Bronchial epithelial cell (primary cell): ENCODE data around the gene SYNGR4. TPM values are rescaled to one million over a fixed set of nuclear protein-coding genes. Genes with fewer than 3 reads are reported as not detected.

Experiments used
- DNase-seq: peaks from one replicate; pipeline ENCODE4 v3.0.0-alpha.2; 2010; ENCODE audit warnings: low read depth
- FAIRE-seq: peaks from 2 replicates; lab custom pipeline; 2011; peaks lifted over from hg19 to GRCh38; lab: Jason Lieb, UNC
- H3K27me3 ChIP-seq: 2 replicates; pipeline ENCODE4 v1.5.1; 2011; ENCODE audit warnings: low read length; ENCODE audit not compliant: control insufficient read depth, insufficient read depth
- H3K36me3 ChIP-seq: 2 replicates; pipeline ENCODE4 v1.5.1; 2011; ENCODE audit warnings: low read length; ENCODE audit not compliant: control insufficient read depth, insufficient read depth
- H3K4me3 ChIP-seq: 2 replicates; pipeline ENCODE4 v1.5.1; 2011; ENCODE audit warnings: mild to moderate bottlenecking, low read depth, low read length, control low read depth
- total RNA-seq: library from RNA; depleted of rRNA; stranded (reverse); fragments of >200 nt; gene quantifications from 2 replicates; pipeline ENCODE4 v1.2.1, GENCODE V29; 2014
- TF ChIP-seq, protein P1 (sequence below): IDR thresholded peaks from 2 replicates; pipeline ENCODE4 v1.5.1; 2011; ENCODE audit warnings: mild to moderate bottlenecking, moderate library complexity, low read length, control low read depth, inconsistent platforms; ENCODE audit not compliant: insufficient read depth, severe bottlenecking

SYNGR4 gene
- total RNA-seq, 1 donor from 2014 or later = not detected

DNA sequence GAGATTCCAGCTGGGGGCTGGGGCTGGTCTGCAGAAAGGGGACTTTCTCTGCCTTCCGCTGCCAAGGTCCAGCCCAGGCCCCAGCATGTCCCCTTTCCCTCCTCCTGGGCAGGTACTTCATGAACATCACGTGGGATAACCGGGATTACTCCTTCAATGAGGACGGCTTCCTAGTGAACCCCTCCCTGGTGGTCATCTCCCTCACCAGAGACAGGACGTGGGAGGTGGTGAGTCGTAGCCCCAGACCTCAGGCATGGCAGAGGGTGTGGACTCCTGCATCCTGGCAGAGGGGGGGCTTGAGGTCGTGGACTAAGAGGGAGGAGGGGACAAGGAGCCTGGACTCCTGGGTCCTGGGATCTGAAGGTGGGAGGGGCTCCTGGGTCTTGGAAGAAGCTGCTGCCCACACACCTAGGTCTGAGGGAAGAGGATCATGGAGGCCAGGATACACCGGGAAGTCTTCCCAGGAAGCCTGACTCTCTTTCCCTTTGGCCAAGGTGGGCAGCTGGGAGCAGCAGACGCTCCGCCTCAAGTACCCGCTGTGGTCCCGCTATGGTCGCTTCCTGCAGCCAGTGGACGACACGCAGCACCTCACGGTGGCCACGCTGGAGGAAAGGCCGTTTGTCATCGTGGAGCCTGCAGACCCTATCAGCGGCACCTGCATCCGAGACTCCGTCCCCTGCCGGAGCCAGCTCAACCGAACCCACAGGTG, 49.9 kb downstream of the SYNGR4 start:
- TF ChIP-seq, protein P1, sequence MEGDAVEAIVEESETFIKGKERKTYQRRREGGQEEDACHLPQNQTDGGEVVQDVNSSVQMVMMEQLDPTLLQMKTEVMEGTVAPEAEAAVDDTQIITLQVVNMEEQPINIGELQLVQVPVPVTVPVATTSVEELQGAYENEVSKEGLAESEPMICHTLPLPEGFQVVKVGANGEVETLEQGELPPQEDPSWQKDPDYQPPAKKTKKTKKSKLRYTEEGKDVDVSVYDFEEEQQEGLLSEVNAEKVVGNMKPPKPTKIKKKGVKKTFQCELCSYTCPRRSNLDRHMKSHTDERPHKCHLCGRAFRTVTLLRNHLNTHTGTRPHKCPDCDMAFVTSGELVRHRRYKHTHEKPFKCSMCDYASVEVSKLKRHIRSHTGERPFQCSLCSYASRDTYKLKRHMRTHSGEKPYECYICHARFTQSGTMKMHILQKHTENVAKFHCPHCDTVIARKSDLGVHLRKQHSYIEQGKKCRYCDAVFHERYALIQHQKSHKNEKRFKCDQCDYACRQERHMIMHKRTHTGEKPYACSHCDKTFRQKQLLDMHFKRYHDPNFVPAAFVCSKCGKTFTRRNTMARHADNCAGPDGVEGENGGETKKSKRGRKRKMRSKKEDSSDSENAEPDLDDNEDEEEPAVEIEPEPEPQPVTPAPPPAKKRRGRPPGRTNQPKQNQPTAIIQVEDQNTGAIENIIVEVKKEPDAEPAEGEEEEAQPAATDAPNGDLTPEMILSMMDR = no peak
- no peak for FAIRE-seq
- Histone ChIP-seq H3K36me3 (no peaks in the 10 kb centered on the region), H3K4me3 (no peak overlapping the region), H3K27me3 (peaks cover 4% of the 10 kb centered on the region)
- peak; percentile 48 for DNase-seq

DNA sequence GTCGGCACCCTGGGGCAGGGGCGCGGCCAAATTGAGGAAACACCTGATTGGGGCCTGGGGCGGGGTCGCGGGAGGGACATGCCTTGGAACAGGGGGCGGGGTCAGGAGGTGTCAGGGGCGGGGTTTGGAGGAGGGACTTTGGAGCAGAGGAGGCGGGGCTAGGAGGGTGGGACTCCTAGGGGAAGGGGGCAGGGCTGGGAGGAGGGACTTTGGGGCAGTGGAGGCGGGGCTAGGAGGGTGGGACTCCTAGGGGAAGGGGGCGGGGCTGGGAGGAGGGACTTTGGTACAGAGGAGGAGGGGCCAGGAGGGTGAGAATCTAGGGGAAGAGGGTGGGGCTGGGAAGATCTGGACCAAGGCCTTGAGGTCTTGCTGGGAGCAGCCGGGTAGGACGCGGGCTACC, 51.2 kb downstream of the SYNGR4 start:
- DNase-seq (peak; percentile 57), FAIRE-seq (no peak)
- peaks cover 4% of the 10 kb centered on the region for H3K27me3 ChIP-seq
- H3K36me3 ChIP-seq = no peaks in the 10 kb centered on the region
- no peak overlapping the region for H3K4me3 ChIP-seq
- TF ChIP-seq, protein P1 = no peak

DNA sequence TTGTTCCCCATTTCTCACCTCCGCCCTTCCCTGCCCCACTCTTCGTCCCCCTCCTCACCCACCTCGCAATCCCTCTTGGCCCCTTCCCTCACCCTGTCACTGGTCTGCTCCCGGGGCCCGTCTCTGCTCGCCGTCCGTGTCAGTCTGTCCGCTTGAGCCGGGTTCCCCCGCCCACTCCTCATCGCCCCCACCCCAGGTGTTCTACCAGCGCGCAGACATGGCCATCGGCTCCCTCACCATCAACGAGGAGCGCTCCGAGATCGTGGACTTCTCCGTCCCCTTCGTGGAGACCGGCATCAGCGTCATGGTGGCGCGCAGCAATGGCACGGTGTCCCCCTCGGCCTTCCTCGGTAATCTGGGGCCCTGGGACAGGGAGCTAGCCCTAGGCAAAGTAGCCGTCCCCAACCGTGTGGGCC, 51.6 kb downstream of the SYNGR4 start:
- no peak overlapping the region for H3K4me3 ChIP-seq
- DNase-seq (no peak), FAIRE-seq (no peak)
- TF ChIP-seq, protein P1 = no peak
- no peaks in the 10 kb centered on the region for H3K36me3 ChIP-seq
- H3K27me3 ChIP-seq = peaks cover 4% of the 10 kb centered on the region

DNA sequence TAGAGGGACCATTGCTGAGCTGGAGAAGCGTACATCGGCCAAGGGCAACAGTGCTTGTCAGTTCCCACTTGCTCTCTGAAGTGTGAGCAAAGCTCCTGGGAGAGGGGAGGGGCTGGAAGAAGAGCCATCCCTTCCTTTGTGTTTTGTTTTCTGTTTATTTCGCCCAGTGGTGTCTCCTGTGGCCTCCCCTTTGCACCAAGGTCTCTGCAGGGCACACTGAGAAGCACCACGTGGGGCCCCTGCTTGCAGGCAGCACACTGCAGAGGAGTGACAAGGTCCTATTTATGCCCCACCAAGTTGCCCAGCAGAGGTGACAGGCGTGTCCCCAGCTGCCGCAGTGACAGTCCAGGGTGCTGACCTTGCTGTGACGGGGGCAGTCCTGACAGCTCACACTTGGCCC, 53.3 kb downstream of the SYNGR4 start:
- Histone ChIP-seq H3K27me3 (peaks cover 4% of the 10 kb centered on the region), H3K4me3 (no peak overlapping the region), H3K36me3 (no peaks in the 10 kb centered on the region)
- TF ChIP-seq, protein P1 = no peak
- DNase-seq (no peak), FAIRE-seq (no peak)

DNA sequence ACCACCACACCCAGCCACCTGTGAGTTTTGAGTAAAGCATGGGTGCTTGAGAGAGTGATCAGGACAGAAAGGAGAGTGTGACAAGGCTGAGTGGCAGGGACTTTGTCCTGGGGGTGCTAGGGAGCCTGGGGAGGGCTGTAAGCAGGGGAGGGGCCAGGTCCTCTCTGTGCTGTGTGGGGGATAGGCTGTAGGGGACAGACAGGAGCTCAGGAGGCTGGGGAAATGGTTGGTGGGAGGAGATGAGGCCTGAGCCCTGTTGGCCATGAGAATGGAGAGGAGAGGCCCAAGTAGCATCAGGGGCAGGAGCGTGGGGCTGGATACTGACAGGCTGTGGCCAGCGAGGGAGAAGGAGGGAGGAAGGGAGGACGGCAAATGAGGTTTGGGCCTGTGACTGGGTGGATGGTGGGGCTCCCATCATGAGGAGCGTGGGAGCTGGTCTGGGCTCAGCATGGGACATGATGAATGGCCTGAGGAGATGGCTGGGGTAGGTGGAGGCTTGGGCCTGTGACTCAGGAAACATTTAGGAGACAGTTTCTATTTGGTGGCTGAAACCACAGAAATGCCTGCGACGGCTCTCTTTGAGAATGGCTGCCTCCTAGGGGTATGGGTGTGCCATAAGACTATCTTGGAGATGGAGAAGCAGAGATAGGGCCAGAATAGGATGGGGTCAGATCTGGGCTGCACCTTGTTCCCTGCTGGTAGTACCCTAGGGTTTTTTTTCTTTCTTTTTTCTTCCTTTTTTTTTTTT, 54.3 kb downstream of the SYNGR4 start:
- H3K36me3 ChIP-seq = no peaks in the 10 kb centered on the region
- H3K4me3 ChIP-seq = no peak overlapping the region
- H3K27me3 ChIP-seq = peaks cover 4% of the 10 kb centered on the region
- TF ChIP-seq, protein P1 = no peak
- no peak for FAIRE-seq
- no peak for DNase-seq
